H9 (cell line): ENCODE measurements around the gene MDFI. TPM values are rescaled to one million over a fixed set of nuclear protein-coding genes. Genes with fewer than 3 reads are reported as not detected.

ENCODE experiments used
- DNase-seq: peaks from one replicate; pipeline ENCODE4 v3.0.0-alpha.2; 2017
- H2AFZ ChIP-seq: one replicate; pipeline ENCODE4 v1.6.1; 2013; ENCODE audit warnings: mild to moderate bottlenecking, low read length, control low read depth, moderate library complexity
- H2AK5ac ChIP-seq: 2 replicates; pipeline ENCODE4 v1.6.1; 2013; ENCODE audit warnings: low read length, control low read depth, mixed read lengths; ENCODE audit not compliant: insufficient read length
- H2BK120ac ChIP-seq: one replicate; pipeline ENCODE4 v1.6.1; 2013; ENCODE audit warnings: low read depth, mild to moderate bottlenecking, low read length, control low read depth, inconsistent platforms; ENCODE audit not compliant: poor library complexity, severe bottlenecking
- H2BK12ac ChIP-seq: 2 replicates; pipeline ENCODE4 v1.6.1; 2013; ENCODE audit warnings: low read length, control low read depth, mixed read lengths, low read depth; ENCODE audit not compliant: insufficient read length
- H2BK15ac ChIP-seq: 2 replicates; pipeline ENCODE4 v1.6.1; 2013; ENCODE audit warnings: low read depth, low read length, control low read depth
- H2BK20ac ChIP-seq: one replicate; pipeline ENCODE4 v1.6.1; 2013; ENCODE audit warnings: low read depth, mild to moderate bottlenecking, low read length, control low read depth, inconsistent platforms; ENCODE audit not compliant: poor library complexity, severe bottlenecking
- H2BK5ac ChIP-seq: 2 replicates; pipeline ENCODE4 v1.6.1; 2013; ENCODE audit warnings: low read length, control low read depth, mixed read lengths; ENCODE audit not compliant: insufficient read length
- H3K14ac ChIP-seq: 2 replicates; pipeline ENCODE4 v1.6.1; 2013; ENCODE audit warnings: low read length, control low read depth; ENCODE audit not compliant: insufficient read depth
- H3K18ac ChIP-seq: 2 replicates; pipeline ENCODE4 v1.6.1; 2013; ENCODE audit warnings: low read depth, mild to moderate bottlenecking, mixed read lengths, low read length, control low read depth; ENCODE audit not compliant: insufficient read length
- H3K23ac ChIP-seq: 2 replicates; pipeline ENCODE4 v1.6.1; 2013; ENCODE audit warnings: low read length, control low read depth, mixed read lengths, low read depth; ENCODE audit not compliant: insufficient read length
- H3K23me2 ChIP-seq: 2 replicates; pipeline ENCODE4 v1.6.1; 2013; ENCODE audit warnings: low read depth, mild to moderate bottlenecking, mixed read lengths, low read length, control low read depth; ENCODE audit not compliant: insufficient read length, poor library complexity, severe bottlenecking
- H3K27ac ChIP-seq: 2 replicates; pipeline ENCODE4 v1.5.1; 2013; ENCODE audit warnings: low read length, control low read depth, mixed read lengths, low read depth; ENCODE audit not compliant: insufficient read length
- H3K27me3 ChIP-seq: 2 replicates; pipeline ENCODE4 v1.6.1; 2013; ENCODE audit warnings: low read length, control low read depth, inconsistent platforms; ENCODE audit not compliant: insufficient read depth
- H3K4ac ChIP-seq: 2 replicates; pipeline ENCODE4 v1.6.1; 2013; ENCODE audit warnings: low read depth, mild to moderate bottlenecking, control low read depth, inconsistent platforms, low read length, moderate library complexity
- H3K4me1 ChIP-seq: 2 replicates; pipeline ENCODE4 v1.6.1; 2013; ENCODE audit warnings: low read length, control low read depth, inconsistent platforms; ENCODE audit not compliant: insufficient read depth
- H3K4me2 ChIP-seq: 2 replicates; pipeline ENCODE4 v1.6.1; 2013; ENCODE audit warnings: low read length, control low read depth, mixed read lengths; ENCODE audit not compliant: insufficient read length, insufficient read depth
- H3K56ac ChIP-seq: 2 replicates; pipeline ENCODE4 v1.6.1; 2013; ENCODE audit warnings: low read depth, mild to moderate bottlenecking, mixed read lengths, low read length, control low read depth; ENCODE audit not compliant: insufficient read length
- H3K79me1 ChIP-seq: 2 replicates; pipeline ENCODE4 v1.6.1; 2013; ENCODE audit warnings: low read depth, mild to moderate bottlenecking, moderate library complexity, low read length, control low read depth, inconsistent platforms; ENCODE audit not compliant: insufficient read depth, poor library complexity, severe bottlenecking
- H3K79me2 ChIP-seq: 2 replicates; pipeline ENCODE4 v1.6.1; 2013; ENCODE audit warnings: low read length, control low read depth, inconsistent platforms; ENCODE audit not compliant: insufficient read depth
- H3K9ac ChIP-seq: 2 replicates; pipeline ENCODE4 v1.6.1; 2013; ENCODE audit warnings: low read length, control low read depth, mixed read lengths; ENCODE audit not compliant: insufficient read length; ENCODE audit errors: extremely low read depth
- H3K9me3 ChIP-seq: one replicate; pipeline ENCODE4 v1.6.1; 2013; ENCODE audit warnings: low read depth, low read length, inconsistent platforms; ENCODE audit not compliant: control insufficient read depth
- H3T11ph ChIP-seq: one replicate; pipeline ENCODE4 v1.6.1; 2013; ENCODE audit warnings: mild to moderate bottlenecking, low read length, control low read depth, inconsistent platforms
- H4K20me1 ChIP-seq: one replicate; pipeline ENCODE4 v1.6.1; 2013; ENCODE audit not compliant: control insufficient read depth, insufficient read length, insufficient read depth
- H4K5ac ChIP-seq: 2 replicates; pipeline ENCODE4 v1.6.1; 2013; ENCODE audit warnings: low read depth, mild to moderate bottlenecking, mixed read lengths, low read length, control low read depth; ENCODE audit not compliant: insufficient read length
- H4K8ac ChIP-seq: replicated peaks from 2 replicates; pipeline ENCODE4 v1.6.1; 2013; ENCODE audit warnings: low read length, control low read depth, mixed read lengths, low read depth; ENCODE audit not compliant: insufficient read length
- H4K91ac ChIP-seq: 2 replicates; pipeline ENCODE4 v1.6.1; 2013; ENCODE audit warnings: low read depth, mild to moderate bottlenecking, moderate library complexity, mixed read lengths, low read length, control low read depth; ENCODE audit not compliant: insufficient read length
- H3K27ac Mint-ChIP-seq, 3 experiments: 2 replicates in 2 of 3; 3 replicates in 1 of 3; pipeline ENCODE4 v1.8.0; 2020 to 2021; ENCODE audit warnings: mixed read lengths in 3 of 3, mild to moderate bottlenecking in 1 of 3, moderate library complexity in 1 of 3
- H3K27me3 Mint-ChIP-seq: 2 replicates; pipeline ENCODE4 v1.8.0; 2021; ENCODE audit warnings: low read depth, mild to moderate bottlenecking, moderate library complexity, mixed read lengths
- H3K36me3 Mint-ChIP-seq, 3 experiments: 2 replicates in 2 of 3; 3 replicates in 1 of 3; pipeline ENCODE4 v1.8.0; 2020 to 2021; ENCODE audit warnings: low read depth in 3 of 3, mixed read lengths in 3 of 3; ENCODE audit not compliant: insufficient read depth in 1 of 3
- H3K4me1 Mint-ChIP-seq, 2 experiments: 2 replicates each; pipeline ENCODE4 v1.8.0; 2020; ENCODE audit warnings: mixed read lengths in 2 of 2
- H3K4me3 Mint-ChIP-seq, 2 experiments: 2 replicates in 1 of 2; 3 replicates in 1 of 2; pipeline ENCODE4 v1.8.0; 2020 to 2021; ENCODE audit warnings: mild to moderate bottlenecking in 2 of 2, mixed read lengths in 2 of 2, moderate library complexity in 1 of 2
- H3K9me3 Mint-ChIP-seq, 2 experiments: 2 replicates in 1 of 2; 3 replicates in 1 of 2; pipeline ENCODE4 v1.8.0; 2020; ENCODE audit warnings: mild to moderate bottlenecking in 2 of 2, mixed read lengths in 2 of 2, moderate library complexity in 1 of 2
- CTCF ChIP-seq: fragments of 200-600 bp; sonication (generic); conservative IDR thresholded peaks from 3 replicates; pipeline ENCODE4 v1.8.0; 2021; ENCODE audit warnings: antibody characterized with exemption, mild to moderate bottlenecking
- WGBS: extraction: QIAGEN DNeasy Blood & Tissue Kit; methylation state at CpG from one replicate; pipeline ENCODE4 v1.1.7; 2013; ENCODE audit warnings: missing lambda C conversion rate, low lambda C conversion rate, mixed read lengths; ENCODE audit not compliant: insufficient read length; ENCODE audit errors: extremely low coverage; 5-methylcytosine and 5-hydroxymethylcytosine counted together
- total RNA-seq: library from RNA; stranded (reverse); gene quantifications from 2 replicates; pipeline ENCODE4 v1.2.1, GENCODE V29; 2021

Gene MDFI
- total RNA-seq, 1 experiment from 2014 or later: 45.0 TPM

GRCh38 chr6:41633056-41633634, 5.1 kb upstream of the MDFI start:
- H4K20me1 ChIP-seq: no peaks in the 10 kb centered on the region
- H3K27me3 Mint-ChIP-seq: peaks cover 52% of the 10 kb centered on the region
- H3K4ac ChIP-seq: no peak overlapping the region
- no peaks in the 10 kb centered on the region for H3K79me1 ChIP-seq
- no peak overlapping the region for H3K27ac Mint-ChIP-seq
- no peak for TF ChIP-seq CTCF
- H3K14ac ChIP-seq: no peak overlapping the region
- no peak overlapping the region for H4K5ac ChIP-seq
- no peak overlapping the region for H3T11ph ChIP-seq
- no peak overlapping the region for H3K9ac ChIP-seq
- H3K4me1 Mint-ChIP-seq: peaks cover 18% of the 10 kb centered on the region in 2 experiments
- no peak for DNase-seq
- H3K56ac ChIP-seq: no peak overlapping the region
- H3K79me2 ChIP-seq: no peaks in the 10 kb centered on the region
- peaks cover 3% of the 10 kb centered on the region; the same call in 1 of the 2 replicates for H3K27me3 ChIP-seq
- H3K4me1 ChIP-seq: peaks cover 2% of the 10 kb centered on the region; the same call in 1 of the 2 replicates
- H3K23me2 ChIP-seq: peaks cover 13% of the 10 kb centered on the region
- no peak overlapping the region for H3K27ac ChIP-seq
- no peaks in the 10 kb centered on the region for H3K9me3 ChIP-seq
- no peak overlapping the region for H2AFZ ChIP-seq
- no peak overlapping the region for H2BK15ac ChIP-seq
- H3K4me2 ChIP-seq: no peak overlapping the region
- no peak overlapping the region for H2BK12ac ChIP-seq
- no peak overlapping the region for H2BK120ac ChIP-seq
- no CpG with 5 or more reads among the region's 2 CpGs for WGBS
- no peak overlapping the region for H3K18ac ChIP-seq
- H3K36me3 Mint-ChIP-seq: no peaks in the 10 kb centered on the region; a peak in 2 of 7 replicates
- no peak overlapping the region for H3K4me3 Mint-ChIP-seq
- H3K23ac ChIP-seq: no peak overlapping the region
- no peaks in the 10 kb centered on the region for H3K9me3 Mint-ChIP-seq
- H2BK20ac ChIP-seq: no peak overlapping the region
- H2BK5ac ChIP-seq: no peak overlapping the region
- H2AK5ac ChIP-seq: no peak overlapping the region
- H4K91ac ChIP-seq: no peak overlapping the region
- no peak overlapping the region for H4K8ac ChIP-seq
